A549 (cell line): ENCODE measurements around the gene MYBPC2. TPM values are rescaled to one million over a fixed set of nuclear protein-coding genes. Genes with fewer than 3 reads are reported as not detected.

ENCODE experiments used
- ATAC-seq, 2 experiments: fragments of 200-7000 bp in 1 of 2; fragments of >200 bp in 1 of 2; cut with Nextera tagmentation in 1 of 2; cut with Tn5 transposase in 1 of 2; 3 replicates each; pipeline versions ENCODE4 v1.8.0 to v1.9.1; 2018 to 2020; ENCODE audit warnings: mild to moderate bottlenecking in 1 of 2, moderate library complexity in 1 of 2
- CTCF ChIA-PET: fragments of 300-600 bp; sonication (Branson Sonifier 250); formaldehyde crosslinking; extraction: SDS; loops from one replicate; lab custom pipeline; 2021; ENCODE audit warnings: antibody characterized with exemption, inconsistent platforms; lab: Yijun Ruan, JAX
- POLR2A ChIA-PET: fragments of 350-600 bp; formaldehyde crosslinking; extraction: SDS; loops from one replicate; lab custom pipeline; 2021; ENCODE audit warnings: antibody characterized with exemption, inconsistent platforms; lab: Yijun Ruan, JAX
- DNase-seq, 2 experiments: peaks; one replicate each; pipeline versions ENCODE4 v3.0.0 to v3.0.0-alpha.2; 2011 to 2016; ENCODE audit warnings: low read depth in 1 of 2, low spot score in 1 of 2
- FAIRE-seq: peaks from 2 replicates; lab custom pipeline; 2011; peaks lifted over from hg19 to GRCh38; lab: Jason Lieb, UNC
- H3K27ac ChIP-seq, 2 experiments: fragments of >200 bp; sonication (Bioruptor Twin); formaldehyde crosslinking; 3 replicates each; pipeline ENCODE4 v1.5.1; 2016 to 2017
- H3K4me1 ChIP-seq: fragments of >200 bp; sonication (Bioruptor Twin); formaldehyde crosslinking; 3 replicates; pipeline ENCODE4 v1.6.1; 2016
- H3K4me2 ChIP-seq: fragments of >200 bp; sonication (Bioruptor Twin); formaldehyde crosslinking; 3 replicates; pipeline ENCODE4 v1.6.1; 2016
- H3K4me3 ChIP-seq: fragments of >200 bp; sonication (Bioruptor Twin); formaldehyde crosslinking; 3 replicates; pipeline ENCODE4 v1.5.1; 2016
- H3K9me3 ChIP-seq: fragments of >200 bp; sonication (Bioruptor Twin); formaldehyde crosslinking; 3 replicates; pipeline ENCODE4 v1.6.1; 2016
- CBX2 ChIP-seq: fragments of 200-600 bp; sonication (generic); IDR thresholded peaks from 2 replicates; pipeline ENCODE4 v1.6.1; 2016; ENCODE audit warnings: low read depth, mild to moderate bottlenecking, borderline replicate concordance
- CEBPB ChIP-seq, 2 experiments: fragments of >200 bp in 1 of 2; sonication (Bioruptor Twin) in 1 of 2; formaldehyde crosslinking in 1 of 2; IDR thresholded peaks; 2 replicates each; pipeline ENCODE4 v1.6.1; 2012 to 2016
- CHD4 ChIP-seq: fragments of 200-600 bp; sonication (generic); IDR thresholded peaks from 2 replicates; pipeline ENCODE4 v1.6.1; 2016; ENCODE audit warnings: antibody characterized with exemption, mild to moderate bottlenecking, borderline replicate concordance
- ELK1 ChIP-seq: fragments of 150-350 bp; IDR thresholded peaks from 2 replicates; pipeline ENCODE4 v1.6.1; 2014; ENCODE audit warnings: low read depth, mild to moderate bottlenecking, low read length
- ESRRA ChIP-seq: fragments of 150-350 bp; IDR thresholded peaks from 2 replicates; pipeline ENCODE4 v1.6.1; 2014; ENCODE audit warnings: mild to moderate bottlenecking, low read length, borderline replicate concordance
- FOXS1 ChIP-seq: fragments of 250-450 bp; sonication (Bioruptor Pico); IDR thresholded peaks from 2 replicates; pipeline ENCODE4 v1.5.0; 2020; ENCODE audit warnings: mild to moderate bottlenecking, moderate library complexity
- HMGXB4 ChIP-seq: fragments of 250-450 bp; sonication (Bioruptor Pico); IDR thresholded peaks from 2 replicates; pipeline ENCODE4 v1.5.0; 2021; ENCODE audit warnings: mild to moderate bottlenecking, moderate library complexity, borderline replicate concordance
- HOXB13 ChIP-seq: fragments of 250-450 bp; sonication (Bioruptor Pico); IDR thresholded peaks from 2 replicates; pipeline ENCODE4 v1.5.0; 2020; ENCODE audit warnings: low read depth, mild to moderate bottlenecking, moderate library complexity
- JUN ChIP-seq, 2 experiments: fragments of >200 bp; sonication (Bioruptor Twin); formaldehyde crosslinking; IDR thresholded peaks; 2 replicates in 1 of 2; 3 replicates in 1 of 2; pipeline ENCODE4 v1.6.1; 2016 to 2017
- NR3C1 ChIP-seq: fragments of >200 bp; sonication (Bioruptor Twin); formaldehyde crosslinking; IDR thresholded peaks from 3 replicates; pipeline ENCODE4 v1.6.1; 2017
- POLR2A ChIP-seq: IDR thresholded peaks from 2 replicates; pipeline ENCODE4 v1.6.1; 2012; ENCODE audit warnings: mild to moderate bottlenecking, low read length
- POLR2AphosphoS2 ChIP-seq: conservative IDR thresholded peaks from 2 replicates; pipeline ENCODE4 v1.6.1; 2012; ENCODE audit warnings: low read length, improper control_type of control experiment, inconsistent platforms
- RAD21 ChIP-seq, 2 experiments: fragments of >200 bp in 1 of 2; sonication (Bioruptor Twin) in 1 of 2; formaldehyde crosslinking in 1 of 2; IDR thresholded peaks in 1 of 2; conservative IDR thresholded peaks in 1 of 2; 2 replicates in 1 of 2; 3 replicates in 1 of 2; pipeline ENCODE4 v1.6.1; 2012 to 2018; ENCODE audit warnings: inconsistent platforms in 1 of 2
- TP53 ChIP-seq: fragments of 250-450 bp; sonication (Bioruptor Pico); IDR thresholded peaks from 2 replicates; pipeline ENCODE4 v1.5.0; 2021; ENCODE audit warnings: mild to moderate bottlenecking, moderate library complexity
- ZC3H11A ChIP-seq: fragments of 450-650 bp; IDR thresholded peaks from 2 replicates; pipeline ENCODE4 v1.6.1; 2014; ENCODE audit warnings: antibody characterized with exemption, mild to moderate bottlenecking
- ZNF302 ChIP-seq: fragments of 250-450 bp; sonication (Bioruptor Pico); IDR thresholded peaks from 2 replicates; pipeline ENCODE4 v1.9.0; 2021; ENCODE audit warnings: inconsistent platforms, mild to moderate bottlenecking, moderate library complexity
- ZSCAN20 ChIP-seq: fragments of 250-450 bp; sonication (Bioruptor Pico); IDR thresholded peaks from 2 replicates; pipeline ENCODE4 v1.8.0; 2022; ENCODE audit warnings: mild to moderate bottlenecking, moderate library complexity
- WGBS: methylation state at CpG from one replicate; pipeline ENCODE4 v1.1.6; 2017; ENCODE audit errors: missing lambda C conversion rate; 5-methylcytosine and 5-hydroxymethylcytosine counted together
- polyA plus RNA-seq, 4 experiments: library from polyadenylated mRNA; depleted of rRNA in 3 of 4; stranded (reverse); fragments of >200 nt; fragmentation: RNase III in 1 of 4; extraction: RNeasy Plus Mini Kit Qiagen cat#74134 plus additional on column Dnase treatment in 1 of 4; gene quantifications; 2 replicates in 3 of 4; 3 replicates in 1 of 4; pipeline ENCODE4 v1.2.3, GENCODE V29; 2011 to 2017
- TF ChIP-seq, protein P1 (sequence below): fragments of 200-600 bp; sonication (generic); IDR thresholded peaks from 2 replicates; pipeline ENCODE4 v1.6.1; 2016; ENCODE audit warnings: antibody characterized with exemption, mild to moderate bottlenecking, moderate library complexity
- TF ChIP-seq, protein P2 (sequence below): fragments of >200 bp; sonication (Bioruptor Twin); formaldehyde crosslinking; IDR thresholded peaks from 2 replicates; pipeline ENCODE4 v1.6.1; 2016

MYBPC2 gene
- polyA plus RNA-seq, 2 of the 4 experiments (the other 2 are of a cell fraction), result 0.10 TPM; not detected in 1

DNA sequence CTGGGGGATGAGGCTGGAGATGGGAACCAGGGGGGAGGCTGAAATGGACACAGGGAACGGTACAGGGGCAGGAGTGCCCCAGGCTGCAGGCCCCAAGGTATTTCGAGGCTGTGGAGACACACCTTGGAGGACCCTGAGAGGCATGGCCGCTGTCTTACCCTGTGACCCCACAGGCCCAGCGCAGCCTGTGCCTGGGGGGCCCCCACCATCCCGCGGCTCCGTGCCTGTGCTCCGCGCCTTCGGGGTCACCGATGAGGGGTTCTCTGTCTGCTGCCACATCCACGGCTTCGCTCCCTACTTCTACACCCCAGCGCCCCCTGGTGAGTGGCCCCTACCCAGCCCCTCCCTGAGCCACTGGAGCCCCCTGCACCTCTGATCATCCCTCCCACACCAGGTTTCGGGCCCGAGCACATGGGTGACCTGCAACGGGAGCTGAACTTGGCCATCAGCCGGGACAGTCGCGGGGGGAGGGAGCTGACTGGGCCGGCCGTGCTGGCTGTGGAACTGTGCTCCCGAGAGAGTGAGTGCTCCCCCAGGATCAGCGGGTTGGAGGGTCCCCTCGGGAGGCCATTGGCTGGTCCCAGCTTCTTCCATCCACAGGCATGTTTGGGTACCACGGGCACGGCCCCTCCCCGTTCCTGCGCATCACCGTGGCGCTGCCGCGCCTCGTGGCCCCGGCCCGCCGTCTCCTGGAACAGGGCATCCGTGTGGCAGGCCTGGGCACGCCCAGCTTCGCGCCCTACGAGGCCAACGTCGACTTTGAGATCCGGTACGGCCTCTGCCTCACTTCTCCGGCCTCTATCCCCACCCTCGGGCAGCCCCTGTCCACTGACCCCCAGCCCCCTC, 30.9 kb upstream of the MYBPC2 start:
- H3K4me1 ChIP-seq, result no peaks in the 10 kb centered on the region
- no peak for ATAC-seq
- no peak for TF ChIP-seq ZNF302 (CRISPR knock-in tag)
- TF ChIP-seq, protein P1, sequence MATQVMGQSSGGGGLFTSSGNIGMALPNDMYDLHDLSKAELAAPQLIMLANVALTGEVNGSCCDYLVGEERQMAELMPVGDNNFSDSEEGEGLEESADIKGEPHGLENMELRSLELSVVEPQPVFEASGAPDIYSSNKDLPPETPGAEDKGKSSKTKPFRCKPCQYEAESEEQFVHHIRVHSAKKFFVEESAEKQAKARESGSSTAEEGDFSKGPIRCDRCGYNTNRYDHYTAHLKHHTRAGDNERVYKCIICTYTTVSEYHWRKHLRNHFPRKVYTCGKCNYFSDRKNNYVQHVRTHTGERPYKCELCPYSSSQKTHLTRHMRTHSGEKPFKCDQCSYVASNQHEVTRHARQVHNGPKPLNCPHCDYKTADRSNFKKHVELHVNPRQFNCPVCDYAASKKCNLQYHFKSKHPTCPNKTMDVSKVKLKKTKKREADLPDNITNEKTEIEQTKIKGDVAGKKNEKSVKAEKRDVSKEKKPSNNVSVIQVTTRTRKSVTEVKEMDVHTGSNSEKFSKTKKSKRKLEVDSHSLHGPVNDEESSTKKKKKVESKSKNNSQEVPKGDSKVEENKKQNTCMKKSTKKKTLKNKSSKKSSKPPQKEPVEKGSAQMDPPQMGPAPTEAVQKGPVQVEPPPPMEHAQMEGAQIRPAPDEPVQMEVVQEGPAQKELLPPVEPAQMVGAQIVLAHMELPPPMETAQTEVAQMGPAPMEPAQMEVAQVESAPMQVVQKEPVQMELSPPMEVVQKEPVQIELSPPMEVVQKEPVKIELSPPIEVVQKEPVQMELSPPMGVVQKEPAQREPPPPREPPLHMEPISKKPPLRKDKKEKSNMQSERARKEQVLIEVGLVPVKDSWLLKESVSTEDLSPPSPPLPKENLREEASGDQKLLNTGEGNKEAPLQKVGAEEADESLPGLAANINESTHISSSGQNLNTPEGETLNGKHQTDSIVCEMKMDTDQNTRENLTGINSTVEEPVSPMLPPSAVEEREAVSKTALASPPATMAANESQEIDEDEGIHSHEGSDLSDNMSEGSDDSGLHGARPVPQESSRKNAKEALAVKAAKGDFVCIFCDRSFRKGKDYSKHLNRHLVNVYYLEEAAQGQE, result no peak
- no peak for TF ChIP-seq CBX2
- TF ChIP-seq NR3C1, result no peak
- TF ChIP-seq ELK1, result no peak
- TF ChIP-seq, protein P2, sequence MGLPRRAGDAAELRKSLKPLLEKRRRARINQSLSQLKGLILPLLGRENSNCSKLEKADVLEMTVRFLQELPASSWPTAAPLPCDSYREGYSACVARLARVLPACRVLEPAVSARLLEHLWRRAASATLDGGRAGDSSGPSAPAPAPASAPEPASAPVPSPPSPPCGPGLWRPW, result no peak
- no peak for TF ChIP-seq RAD21 (conservative IDR thresholded peaks at IDR 0.05 in 1 of 2, IDR thresholded peaks at IDR 0.05 in 1 of 2)
- no peak for TF ChIP-seq FOXS1
- TF ChIP-seq POLR2A, result no peak
- TF ChIP-seq HOXB13 (CRISPR knock-in tag), result no peak
- TF ChIP-seq CEBPB (IDR thresholded peaks at IDR 0.05), result no peak
- TF ChIP-seq HMGXB4 (CRISPR knock-in tag), result no peak
- no peak for TF ChIP-seq TP53 (CRISPR knock-in tag)
- no peak for TF ChIP-seq ESRRA
- TF ChIP-seq ZSCAN20 (CRISPR knock-in tag), result no peak
- TF ChIP-seq ZC3H11A, result no peak
- TF ChIP-seq CHD4, result no peak
- no peak for TF ChIP-seq JUN (IDR thresholded peaks at IDR 0.05)
- no peak for TF ChIP-seq POLR2AphosphoS2
- TF ChIP-seq, all 56 proteins: peak for 0
- ChIA-PET POLR2A (no interaction called here), CTCF (interaction anchor here (0.9 to 2.6 kb wide), 8 partner anchors 13 to 154 kb away, joined by 3 to 12 read pairs (median 4); partner anchors contain the start of genes POLD1 and SPIB)
- WGBS, result 94% methylated on average over 40 of the region's 48 CpGs
- Histone ChIP-seq H3K4me2 (no peak overlapping the region), H3K4me3 (no peak overlapping the region), H3K27ac (no peak overlapping the region), H3K9me3 (no peaks in the 10 kb centered on the region)
- no peak for FAIRE-seq
- DNase-seq, result no peak
